Measurements from ENCODE around the gene NDUFV2. TPM values are rescaled to one million over a fixed set of nuclear protein-coding genes. Genes with fewer than 3 reads are reported as not detected.

NDUFV2 gene
- total RNA-seq, 4 donors from 2014 or later: 251 to 386 (median 277) TPM

DNA sequence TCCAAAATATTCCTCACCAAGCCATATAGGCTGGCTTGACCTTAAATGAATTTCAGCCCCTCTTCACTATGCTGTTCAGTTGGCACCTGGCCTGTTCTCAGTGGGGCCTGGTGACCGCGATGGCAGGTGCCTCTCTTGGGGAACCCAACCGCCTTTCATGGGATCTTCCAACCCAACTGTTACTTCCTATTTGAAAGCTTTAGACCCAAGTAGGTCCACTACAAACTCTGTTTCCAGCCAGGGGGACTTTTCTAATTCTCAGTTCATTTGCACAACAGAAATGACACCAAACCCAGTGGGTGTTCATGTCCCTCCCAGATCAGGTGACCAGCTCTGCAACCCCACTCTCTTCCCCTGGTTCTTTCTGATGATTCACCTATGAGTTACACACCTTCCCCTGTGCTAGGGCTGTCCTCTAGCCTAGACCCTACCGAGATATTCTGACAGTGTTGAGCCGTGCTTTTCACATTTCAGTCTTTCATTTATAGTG, 35.6 kb upstream of the NDUFV2 start:
- Histone ChIP-seq H3K9me3 (no peaks in the 10 kb centered on the region), H3K36me3 (no peaks in the 10 kb centered on the region), H3K27ac (no peak overlapping the region), H3K4me3 (no peak overlapping the region), H3K4me1 (peaks cover 0 to 7% of the 10 kb centered on the region in 2 donors), H3K27me3 (no peaks in the 10 kb centered on the region)
- in situ Hi-C loops (cut with MboI; ENCODE audit: low sequenced_read_pairs in 4 of 4): loop anchor here in 3 of 4 donors (25.0 kb wide), 1 partner anchor 445 kb away; no protein-coding TSS in a partner anchor
- TF ChIP-seq, protein P1, sequence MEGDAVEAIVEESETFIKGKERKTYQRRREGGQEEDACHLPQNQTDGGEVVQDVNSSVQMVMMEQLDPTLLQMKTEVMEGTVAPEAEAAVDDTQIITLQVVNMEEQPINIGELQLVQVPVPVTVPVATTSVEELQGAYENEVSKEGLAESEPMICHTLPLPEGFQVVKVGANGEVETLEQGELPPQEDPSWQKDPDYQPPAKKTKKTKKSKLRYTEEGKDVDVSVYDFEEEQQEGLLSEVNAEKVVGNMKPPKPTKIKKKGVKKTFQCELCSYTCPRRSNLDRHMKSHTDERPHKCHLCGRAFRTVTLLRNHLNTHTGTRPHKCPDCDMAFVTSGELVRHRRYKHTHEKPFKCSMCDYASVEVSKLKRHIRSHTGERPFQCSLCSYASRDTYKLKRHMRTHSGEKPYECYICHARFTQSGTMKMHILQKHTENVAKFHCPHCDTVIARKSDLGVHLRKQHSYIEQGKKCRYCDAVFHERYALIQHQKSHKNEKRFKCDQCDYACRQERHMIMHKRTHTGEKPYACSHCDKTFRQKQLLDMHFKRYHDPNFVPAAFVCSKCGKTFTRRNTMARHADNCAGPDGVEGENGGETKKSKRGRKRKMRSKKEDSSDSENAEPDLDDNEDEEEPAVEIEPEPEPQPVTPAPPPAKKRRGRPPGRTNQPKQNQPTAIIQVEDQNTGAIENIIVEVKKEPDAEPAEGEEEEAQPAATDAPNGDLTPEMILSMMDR (IDR thresholded peaks at IDR 0.05 in 4 of 5, conservative IDR thresholded peaks at IDR 0.05 in 1 of 5): no peak
- intact Hi-C loops (cut with DNase I; ENCODE audit: low total_unique reads): no loop called here
- no peak for DNase-seq
- ATAC-seq: no peak

DNA sequence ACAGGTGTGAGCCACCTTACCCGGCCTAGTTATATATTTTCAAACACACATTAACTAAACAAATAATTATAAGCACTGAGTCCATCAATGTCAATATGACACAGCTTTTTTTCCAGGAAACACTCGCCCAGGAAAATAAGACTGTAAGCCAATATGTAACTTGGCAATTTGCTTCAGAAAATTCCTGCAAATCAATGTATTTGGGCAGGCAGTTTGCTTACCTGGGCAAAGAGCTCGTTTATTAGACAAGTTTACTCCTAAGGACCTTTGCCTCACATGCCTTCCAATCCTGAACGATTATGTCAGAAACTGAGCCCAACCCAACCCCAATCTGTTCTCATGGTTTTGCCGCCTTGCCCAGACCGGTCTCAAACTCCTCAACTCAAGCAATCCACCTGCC, 34.7 kb upstream of the NDUFV2 start:
- no peak for ATAC-seq
- Histone ChIP-seq H3K4me1 (peaks cover 0 to 7% of the 10 kb centered on the region in 2 donors), H3K36me3 (no peaks in the 10 kb centered on the region), H3K27ac (no peak overlapping the region), H3K27me3 (no peaks in the 10 kb centered on the region), H3K4me3 (no peak overlapping the region), H3K9me3 (no peaks in the 10 kb centered on the region)
- in situ Hi-C loops (cut with MboI; ENCODE audit: low sequenced_read_pairs in 4 of 4) (loop anchor here in 3 of 4 donors (25.0 kb wide), 1 partner anchor 444 kb away; no protein-coding TSS in a partner anchor), intact Hi-C loops (cut with DNase I; ENCODE audit: low total_unique reads) (no loop called here)
- no peak for TF ChIP-seq POLR2A (IDR thresholded peaks at IDR 0.05)
- TF ChIP-seq, protein P1 (IDR thresholded peaks at IDR 0.05 in 4 of 5, conservative IDR thresholded peaks at IDR 0.05 in 1 of 5): no peak
- no peak for DNase-seq

DNA sequence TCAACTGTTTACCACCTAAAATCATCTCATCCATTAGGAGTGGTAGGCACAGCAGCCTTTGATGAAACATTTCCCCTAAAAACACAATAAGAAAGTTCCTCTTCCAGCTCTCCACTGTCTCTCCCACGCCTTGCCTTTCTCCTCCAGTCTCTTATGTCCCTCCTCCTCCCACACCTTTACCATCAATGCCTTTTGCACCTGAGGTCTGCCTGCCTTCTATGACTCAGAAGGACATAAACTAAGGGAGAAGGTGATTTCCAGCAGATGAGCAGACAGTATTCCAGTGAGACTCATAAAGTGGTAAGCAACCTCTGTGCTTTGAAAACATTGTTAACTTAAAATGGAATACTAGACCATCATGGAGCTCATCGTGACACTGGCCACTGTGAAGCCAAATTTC, 34.2 kb upstream of the NDUFV2 start:
- H3K4me3 ChIP-seq: no peak overlapping the region
- no peak for DNase-seq
- H3K27ac ChIP-seq: no peak overlapping the region
- in situ Hi-C loops (cut with MboI; ENCODE audit: low sequenced_read_pairs in 4 of 4): loop anchor here in 3 of 4 donors (25.0 kb wide), 1 partner anchor 444 kb away; no protein-coding TSS in a partner anchor
- H3K9me3 ChIP-seq: no peaks in the 10 kb centered on the region
- peaks cover 0 to 7% of the 10 kb centered on the region in 2 donors for H3K4me1 ChIP-seq
- H3K27me3 ChIP-seq: no peaks in the 10 kb centered on the region
- H3K36me3 ChIP-seq: no peaks in the 10 kb centered on the region
- TF ChIP-seq, protein P1 (IDR thresholded peaks at IDR 0.05 in 4 of 5, conservative IDR thresholded peaks at IDR 0.05 in 1 of 5): no peak
- no peak for TF ChIP-seq POLR2A (IDR thresholded peaks at IDR 0.05)
- intact Hi-C loops (cut with DNase I; ENCODE audit: low total_unique reads): no loop called here
- no peak for ATAC-seq

DNA sequence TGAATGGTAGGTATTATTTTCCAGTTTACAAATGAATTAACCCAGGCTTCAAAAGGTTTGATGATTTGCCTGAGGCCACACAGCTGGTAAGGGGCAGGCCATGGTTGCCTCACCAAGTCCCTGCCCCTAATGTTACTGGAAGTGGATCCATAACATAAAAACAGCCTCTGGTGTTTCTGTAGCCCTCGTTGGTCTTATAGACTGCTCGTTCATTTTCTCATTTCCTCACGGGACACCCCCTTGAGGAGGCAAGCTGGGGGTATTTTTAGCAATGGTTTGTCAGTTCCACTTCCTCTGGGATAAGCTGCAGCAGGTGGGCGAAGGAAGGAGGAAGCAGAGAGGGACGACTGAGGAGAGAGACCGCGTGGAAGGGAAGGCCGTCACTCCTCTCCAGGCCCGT, 32.9 kb upstream of the NDUFV2 start:
- in situ Hi-C loops (cut with MboI; ENCODE audit: low sequenced_read_pairs in 4 of 4) (loop anchor here in 3 of 4 donors (25.0 kb wide), 1 partner anchor 443 kb away; no protein-coding TSS in a partner anchor), intact Hi-C loops (cut with DNase I; ENCODE audit: low total_unique reads) (no loop called here)
- DNase-seq: no peak
- Histone ChIP-seq H3K9me3 (no peaks in the 10 kb centered on the region), H3K27me3 (no peaks in the 10 kb centered on the region), H3K27ac (no peak overlapping the region), H3K4me1 (peaks cover 0 to 7% of the 10 kb centered on the region in 2 donors), H3K4me3 (no peak overlapping the region), H3K36me3 (no peaks in the 10 kb centered on the region)
- TF ChIP-seq, protein P1 (IDR thresholded peaks at IDR 0.05 in 4 of 5, conservative IDR thresholded peaks at IDR 0.05 in 1 of 5): no peak
- no peak for TF ChIP-seq POLR2A (IDR thresholded peaks at IDR 0.05)
- no peak for ATAC-seq
